OCI-LY1 (cell line): Measurements from ENCODE around the gene FANCI.

Experiments
- CTCF ChIP-seq: fragments of 200-600 bp; sonication (generic), shearing (Covaris generic); IDR thresholded peaks from 2 replicates; pipeline ENCODE4 v1.5.1; 2017; ENCODE audit warnings: mild to moderate bottlenecking, antibody characterized with exemption, low read length, moderate library complexity, mixed read lengths
- EZH2 ChIP-seq: fragments of 200-600 bp; sonication (generic), shearing (Covaris generic); IDR thresholded peaks from 2 replicates; pipeline ENCODE4 v1.8.0; 2017; ENCODE audit warnings: borderline replicate concordance, mixed run types, mild to moderate bottlenecking, antibody characterized with exemption, low read length, moderate library complexity, mixed read lengths

- TF ChIP-seq CTCF (no peak), EZH2 (no peak)
Measured at GRCh38 chr15:89305395-89305794, 61.6 kb downstream of the FANCI start.
